Panc1 (cell line): ENCODE results near the gene KRTAP1-1. TPM values are rescaled to one million over a fixed set of nuclear protein-coding genes. Genes with fewer than 3 reads are reported as not detected.

ENCODE experiments used
- ATAC-seq: fragments of 200-7000 bp; cut with Tn5 transposase; 2 replicates; pipeline ENCODE4 v1.9.1; 2020; ENCODE audit warnings: mild to moderate bottlenecking, moderate library complexity
- BruUV-seq: library from RNA; stranded (reverse); fragments of 400-500 nt; replicated peaks from 2 replicates; lab custom pipeline; 2021; lab: Mats Ljungman, UMichigan
- CTCF ChIA-PET: fragments of 300-600 bp; sonication (Branson Sonifier 250); formaldehyde crosslinking; loops from one replicate; lab custom pipeline; 2022; ENCODE audit warnings: antibody characterized with exemption; lab: Charles Lee
- POLR2A ChIA-PET: fragments of 300-600 bp; sonication (Branson Sonifier 250); formaldehyde crosslinking; loops from one replicate; lab custom pipeline; 2022; ENCODE audit warnings: antibody characterized with exemption; lab: Charles Lee
- DNase-seq: peaks from one replicate; pipeline ENCODE4 v3.0.0-alpha.2; 2010; ENCODE audit warnings: low read depth, low spot score
- H3K27ac ChIP-seq: 2 replicates; pipeline ENCODE4 v1.5.1; 2011; ENCODE audit warnings: mild to moderate bottlenecking, low read length, inconsistent platforms
- H3K27me3 ChIP-seq: fragments of 200-500 bp; sonication (Bioruptor generic); 2 replicates; pipeline ENCODE4 v1.6.0; 2014; ENCODE audit warnings: low read length, inconsistent platforms; ENCODE audit not compliant: control insufficient read depth, insufficient read depth
- H3K36me3 ChIP-seq: fragments of 200-500 bp; sonication (Bioruptor generic); 2 replicates; pipeline ENCODE4 v1.5.1; 2014; ENCODE audit warnings: inconsistent platforms, mild to moderate bottlenecking, low read length, moderate library complexity; ENCODE audit not compliant: control insufficient read depth, insufficient read depth
- H3K4me1 ChIP-seq: 2 replicates; pipeline ENCODE4 v1.5.1; 2011; ENCODE audit warnings: inconsistent platforms, mild to moderate bottlenecking, low read length, moderate library complexity; ENCODE audit not compliant: control insufficient read depth, insufficient read depth
- H3K4me3 ChIP-seq, 2 experiments: 2 replicates each; pipeline ENCODE4 v1.5.1; 2011 to 2012; ENCODE audit warnings: low read depth in 2 of 2, low read length in 2 of 2, mild to moderate bottlenecking in 2 of 2, inconsistent platforms in 1 of 2, moderate library complexity in 1 of 2
- H3K9me3 ChIP-seq: fragments of 200-500 bp; sonication (Bioruptor generic); 2 replicates; pipeline ENCODE4 v1.5.1; 2014; ENCODE audit warnings: low read depth, mild to moderate bottlenecking, inconsistent platforms, low read length, moderate library complexity; ENCODE audit not compliant: control insufficient read depth, insufficient read depth
- CTCF ChIP-seq: fragments of 450-650 bp; IDR thresholded peaks from 2 replicates; pipeline ENCODE4 v1.5.1; 2017; ENCODE audit warnings: mild to moderate bottlenecking
- POLR2AphosphoS5 ChIP-seq: IDR thresholded peaks from 2 replicates; pipeline ENCODE4 v1.6.1; 2012; ENCODE audit warnings: mild to moderate bottlenecking, low read depth, low read length, moderate library complexity
- REST ChIP-seq, 2 experiments: IDR thresholded peaks; 2 replicates each; pipeline ENCODE4 v1.6.1; 2011 to 2012; ENCODE audit warnings: low read depth in 2 of 2, control low read depth in 1 of 2, low read length in 1 of 2, mild to moderate bottlenecking in 1 of 2, moderate library complexity in 1 of 2; ENCODE audit not compliant: insufficient read depth in 1 of 2
- SIN3A ChIP-seq: IDR thresholded peaks from 2 replicates; pipeline ENCODE4 v1.6.1; 2012; ENCODE audit warnings: low read depth, mild to moderate bottlenecking, low read length, moderate library complexity, borderline replicate concordance; ENCODE audit not compliant: insufficient read depth
- TCF7L2 ChIP-seq: IDR thresholded peaks from 2 replicates; pipeline ENCODE4 v1.6.1; 2011; ENCODE audit warnings: mild to moderate bottlenecking, low read depth, low read length, inconsistent platforms
- in situ Hi-C: cut with HindIII; loops from 2 replicates; pipeline ENCODE4 v1.10.0; 2016; ENCODE audit warnings: low sequenced_read_pairs, low pct_unique_long_range_greater_than_20kb
- intact Hi-C: fragments of 100-400 bp; cut with micrococcal nuclease; formaldehyde crosslinking; loops from one replicate; pipeline ENCODE4 v1.10.0; 2022; ENCODE audit not compliant: unreplicated experiment
- total RNA-seq: library from RNA; stranded (reverse); gene quantifications from one replicate; pipeline ENCODE4 v1.2.1, GENCODE V29; 2021; ENCODE audit not compliant: unreplicated experiment

KRTAP1-1 gene
- total RNA-seq, 1 experiment from 2014 or later: not detected

- in situ Hi-C loops: no loop called here
- no TSS peak for BruUV-seq
- ATAC-seq (no peak), DNase-seq (no peak)
- Histone ChIP-seq H3K27me3 (no peaks in the 10 kb centered on the region; the same call in 1 of the 2 replicates), H3K9me3 (no peaks in the 10 kb centered on the region), H3K4me3 (no peak overlapping the region), H3K27ac (no peak overlapping the region), H3K36me3 (no peaks in the 10 kb centered on the region), H3K4me1 (no peaks in the 10 kb centered on the region)
- CTCF ChIA-PET: no interaction called here
- TF ChIP-seq TCF7L2 (no peak), CTCF (no peak), POLR2AphosphoS5 (no peak)
- intact Hi-C loops: no loop called here
- POLR2A ChIA-PET: no interaction called here
Observed at GRCh38 chr17:41010441-41010840, 30.8 kb downstream of the KRTAP1-1 start.

- Histone ChIP-seq H3K4me3 (no peak overlapping the region), H3K36me3 (no peaks in the 10 kb centered on the region), H3K9me3 (no peaks in the 10 kb centered on the region), H3K27me3 (no peaks in the 10 kb centered on the region; the same call in 1 of the 2 replicates), H3K4me1 (no peaks in the 10 kb centered on the region), H3K27ac (no peak overlapping the region)
- DNase-seq (no peak), ATAC-seq (no peak)
- in situ Hi-C loops: no loop called here
- no peak for TF ChIP-seq SIN3A
- TF ChIP-seq REST (IDR thresholded peaks at IDR 0.05; ENCODE audit: insufficient read depth in 1 of 2, low read depth in 2 of 2, low read length in 1 of 2): no peak
- no peak for TF ChIP-seq TCF7L2
- no peak for TF ChIP-seq POLR2AphosphoS5
- TF ChIP-seq CTCF: no peak
- no TSS peak for BruUV-seq
- intact Hi-C loops: no loop called here
- ChIA-PET CTCF (no interaction called here), POLR2A (no interaction called here)
Observed at GRCh38 chr17:41009936-41010335, 31.3 kb downstream of the KRTAP1-1 start.
